GM21423 (cell line): ENCODE measurements around the gene MAL.
"Not testable (repeated sequence)": the region's sequence is repeated elsewhere in the genome, so short reads cannot be mapped to it uniquely, and the experiment has no call there.

Experiments used
- ATAC-seq: cut with Tn5 transposase; IDR thresholded peaks from one replicate; pipeline ENCODE4 v1.9.1; 2021; ENCODE audit warnings: mild to moderate bottlenecking, moderate library complexity; ENCODE audit not compliant: unreplicated experiment

The MAL gene

GRCh38 chr2:95082477-95082876 lies 57.0 kb downstream of the MAL start:
- no peak for ATAC-seq

GRCh38 chr2:95086017-95086416 lies 60.5 kb downstream of the MAL start:
- ATAC-seq = no peak

- no peak for ATAC-seq
Observed at GRCh38 chr2:95087379-95087778, 61.9 kb downstream of the MAL start.

- ATAC-seq = no peak
Observed at GRCh38 chr2:95091885-95092555, 66.5 kb downstream of the MAL start.

GRCh38 chr2:95098273-95098672 lies 72.8 kb downstream of the MAL start:
- ATAC-seq = not testable (repeated sequence)

GRCh38 chr2:95099910-95100309 lies 74.4 kb downstream of the MAL start:
- no peak for ATAC-seq
